GM18858 (cell line): ENCODE data around the gene FAM169A.
"Not testable (repeated sequence)": the region's sequence is repeated elsewhere in the genome, so short reads cannot be mapped to it uniquely, and the experiment has no call there.

ENCODE experiments used
- ATAC-seq: cut with Tn5 transposase; IDR thresholded peaks from one replicate; pipeline ENCODE4 v1.9.1; 2021; ENCODE audit not compliant: unreplicated experiment

FAM169A gene

GRCh38 chr5:74870299-74871067, 4.3 kb upstream of the FAM169A start:
- no peak for ATAC-seq

DNA sequence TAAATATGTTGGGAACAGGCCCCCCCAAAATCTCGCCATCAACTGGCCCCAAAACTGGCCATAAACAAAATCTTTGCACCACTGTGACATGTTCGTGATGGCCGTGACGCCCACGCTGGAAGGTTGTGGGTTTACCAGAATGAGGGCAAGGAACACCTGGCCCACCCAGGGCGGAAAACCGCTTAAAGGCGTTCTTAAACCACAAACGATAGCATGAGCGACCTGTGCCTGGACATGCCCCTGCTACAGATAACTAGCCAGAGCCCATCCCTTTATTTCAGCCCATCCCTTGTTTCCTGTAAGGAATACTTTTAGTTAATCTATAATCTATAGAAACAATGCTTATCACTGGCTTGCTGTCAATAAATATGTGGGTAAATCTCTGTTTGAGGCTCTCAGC, 3.2 kb upstream of the FAM169A start:
- not testable (repeated sequence) for ATAC-seq

GRCh38 chr5:74866596-74867162, 492 bp upstream of the FAM169A start:
- no peak for ATAC-seq

DNA sequence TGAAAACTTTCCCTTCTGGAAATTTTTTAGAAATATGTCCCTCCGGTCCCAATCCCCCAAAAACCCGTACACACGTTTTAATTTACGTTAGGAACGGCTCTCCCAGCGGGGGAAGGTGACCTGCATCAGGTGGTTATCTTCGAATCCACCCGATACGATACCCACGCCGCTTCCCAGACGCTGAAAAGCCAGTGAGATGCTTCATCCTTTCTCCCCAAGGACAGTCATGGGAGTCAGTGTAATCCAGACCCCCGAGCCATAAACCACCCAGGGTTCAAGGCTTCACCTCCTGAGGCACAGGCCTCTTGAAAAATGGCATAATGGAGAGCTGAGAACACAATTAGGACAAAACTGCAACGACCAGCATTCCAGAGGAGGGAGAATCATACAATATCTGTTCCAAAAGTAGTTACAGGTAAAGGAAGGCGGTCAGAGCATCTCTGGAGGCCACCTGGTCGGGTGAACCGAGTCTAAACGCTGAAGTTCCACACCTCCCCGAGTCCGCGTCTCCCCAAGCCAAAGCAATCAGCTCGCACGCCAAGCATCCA, 857 bp downstream of the FAM169A start:
- ATAC-seq = no peak

- no peak for ATAC-seq
These were observed 1.4 kb downstream of the FAM169A start for GRCh38 chr5:74864823-74865222.

DNA sequence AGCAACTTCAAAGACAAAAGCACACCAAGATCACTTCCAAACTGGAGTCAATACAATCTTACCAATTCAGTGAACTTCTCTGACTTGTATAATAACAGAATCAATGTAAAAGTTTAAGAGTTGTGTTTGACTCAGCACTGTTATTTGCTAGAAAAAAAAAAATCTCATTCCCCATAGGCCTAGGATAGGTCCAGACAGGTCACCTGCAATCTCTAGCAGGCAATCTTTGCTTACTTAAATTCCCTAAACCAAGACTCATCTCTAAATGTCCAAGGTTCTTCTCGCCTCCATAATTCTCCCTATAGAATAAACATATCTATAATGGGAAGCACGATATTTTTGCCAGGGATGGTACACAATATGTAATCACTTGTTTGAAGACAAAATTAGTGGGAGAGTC, 2.5 kb downstream of the FAM169A start:
- ATAC-seq = no peak

DNA sequence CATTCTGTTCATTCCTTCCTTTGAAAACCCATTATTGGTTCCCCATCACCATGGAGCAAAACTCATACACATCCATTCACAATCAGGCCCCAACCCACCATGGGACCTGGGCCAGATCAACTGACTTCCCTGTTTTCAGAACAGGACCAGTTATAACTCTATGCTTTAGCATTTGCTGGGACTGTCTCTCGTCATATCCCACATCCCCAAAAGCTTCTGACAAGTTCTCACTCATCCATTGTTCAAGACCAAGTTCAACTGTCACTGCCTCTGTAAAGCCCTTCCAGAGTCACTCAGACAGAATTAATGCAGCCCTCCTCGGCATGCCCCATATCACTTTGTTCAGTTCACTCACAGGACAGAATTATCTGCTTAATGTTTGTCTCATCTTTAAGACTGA, 4.0 kb downstream of the FAM169A start:
- ATAC-seq = no peak

DNA sequence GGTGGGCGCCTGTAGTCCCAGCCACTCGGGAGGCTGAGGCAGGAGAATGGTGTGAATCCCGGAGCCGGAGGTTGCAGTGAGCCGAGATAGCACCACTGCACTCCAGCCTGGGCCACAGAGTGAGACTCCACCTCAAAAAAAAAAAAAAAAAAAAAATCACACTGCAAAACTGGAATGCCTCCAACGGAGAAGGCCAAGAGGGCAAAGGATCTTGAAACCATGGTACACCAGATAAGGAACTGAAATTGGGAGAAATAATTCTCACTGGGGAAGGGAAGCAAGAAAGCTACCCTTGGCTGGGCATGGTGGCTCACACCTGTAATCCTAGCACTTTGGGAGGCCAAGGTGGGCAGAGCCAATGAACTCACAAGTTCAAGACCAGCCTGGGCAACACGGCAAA, 9.2 kb downstream of the FAM169A start:
- not testable (repeated sequence) for ATAC-seq

- no peak for ATAC-seq
These were observed 12.9 kb downstream of the FAM169A start for GRCh38 chr5:74853256-74853655.

- no peak for ATAC-seq
These were observed 14.4 kb downstream of the FAM169A start for GRCh38 chr5:74851684-74852353.

DNA sequence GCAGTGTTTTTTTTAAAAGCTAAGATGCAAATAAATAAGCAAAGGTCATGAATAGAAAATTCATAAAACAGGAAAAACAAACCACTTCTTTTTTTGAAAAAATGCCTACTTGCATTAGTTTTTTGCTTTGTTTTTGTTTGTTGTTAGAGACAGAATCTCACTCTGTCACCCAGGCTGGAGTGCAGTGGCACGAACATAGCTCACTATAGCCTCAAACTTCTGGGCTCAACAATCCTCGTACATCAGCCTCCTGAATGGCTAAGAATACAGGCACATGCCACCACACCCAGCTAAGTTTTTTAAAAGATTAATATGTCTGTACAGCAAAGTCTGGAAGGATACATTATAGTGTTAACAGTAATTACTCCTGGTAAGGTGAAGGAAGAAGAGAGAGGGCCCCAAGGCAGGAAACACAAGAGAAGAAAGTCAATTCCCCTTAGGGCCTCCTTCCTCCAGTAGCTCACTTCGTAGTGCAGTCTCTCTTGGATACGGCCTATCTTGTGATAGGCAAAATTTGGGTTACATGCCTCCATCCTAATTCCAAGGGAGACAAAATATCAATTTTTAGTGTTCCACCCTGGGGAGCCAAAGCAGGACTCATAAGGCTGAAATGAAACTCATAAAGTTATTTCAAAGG, 15.3 kb downstream of the FAM169A start:
- ATAC-seq = no peak

- no peak for ATAC-seq
These were observed 16.2 kb downstream of the FAM169A start for GRCh38 chr5:74850030-74850429.

DNA sequence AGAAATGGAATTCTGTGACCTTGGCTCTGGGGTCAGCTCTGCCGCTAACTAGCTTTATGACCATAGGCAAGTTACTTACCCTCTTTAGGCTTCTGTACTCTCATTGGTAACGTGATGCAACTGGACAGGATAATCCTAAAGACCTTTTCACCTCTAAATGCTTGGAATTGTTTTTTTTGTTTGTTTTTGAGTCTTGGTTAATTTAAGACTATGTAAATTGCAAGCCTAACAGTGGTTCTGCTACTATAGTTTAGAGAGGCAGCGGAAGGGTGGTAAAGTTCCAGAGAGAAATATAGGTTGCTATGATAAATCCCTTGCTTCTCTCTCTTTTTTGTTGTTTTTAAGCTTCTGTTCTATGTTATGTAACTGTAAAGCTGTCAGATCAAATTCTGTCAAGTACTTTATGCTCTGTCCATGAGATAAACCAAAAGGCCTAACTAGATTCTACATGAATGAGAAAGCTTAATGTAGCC, 17.6 kb downstream of the FAM169A start:
- no peak for ATAC-seq

- no peak for ATAC-seq
These were observed 27.0 kb downstream of the FAM169A start for GRCh38 chr5:74839229-74839628.

DNA sequence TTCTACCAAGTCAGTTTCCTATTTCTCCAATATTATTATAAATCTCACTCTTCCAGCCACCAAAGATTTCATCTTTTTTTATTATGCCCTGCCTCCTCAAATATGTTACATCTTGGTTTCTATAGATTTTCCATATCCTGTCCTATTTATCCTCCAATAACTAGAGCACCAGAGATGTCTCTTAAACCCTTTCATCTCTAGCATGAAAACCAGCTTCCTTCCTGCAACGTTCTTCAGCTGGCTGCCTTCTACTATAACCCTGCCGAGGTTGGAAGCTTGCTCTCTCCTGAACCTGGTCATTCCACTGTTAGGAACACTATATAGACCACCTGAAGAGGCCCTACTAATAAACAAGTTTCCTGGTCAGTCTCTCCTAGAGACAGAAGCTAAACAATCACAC, 27.9 kb downstream of the FAM169A start:
- ATAC-seq = no peak

DNA sequence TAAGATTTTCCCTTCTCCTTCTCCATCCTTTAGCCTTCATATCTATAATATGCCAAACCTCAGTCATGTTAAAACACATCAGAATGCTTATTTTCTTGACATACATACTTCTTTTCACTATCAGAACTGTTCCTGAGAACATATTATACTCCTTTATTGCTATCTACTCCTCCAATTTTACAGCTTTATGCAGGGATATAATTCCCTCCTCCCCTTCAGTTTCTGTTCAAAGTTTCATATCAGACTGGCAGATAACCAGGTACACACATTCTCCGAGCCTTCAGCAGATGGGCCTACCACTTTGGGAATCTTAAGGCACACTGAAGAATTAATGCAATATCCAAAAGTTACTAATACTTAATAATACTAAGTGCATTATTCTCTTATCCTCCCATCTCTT, 29.1 kb downstream of the FAM169A start:
- ATAC-seq = no peak

DNA sequence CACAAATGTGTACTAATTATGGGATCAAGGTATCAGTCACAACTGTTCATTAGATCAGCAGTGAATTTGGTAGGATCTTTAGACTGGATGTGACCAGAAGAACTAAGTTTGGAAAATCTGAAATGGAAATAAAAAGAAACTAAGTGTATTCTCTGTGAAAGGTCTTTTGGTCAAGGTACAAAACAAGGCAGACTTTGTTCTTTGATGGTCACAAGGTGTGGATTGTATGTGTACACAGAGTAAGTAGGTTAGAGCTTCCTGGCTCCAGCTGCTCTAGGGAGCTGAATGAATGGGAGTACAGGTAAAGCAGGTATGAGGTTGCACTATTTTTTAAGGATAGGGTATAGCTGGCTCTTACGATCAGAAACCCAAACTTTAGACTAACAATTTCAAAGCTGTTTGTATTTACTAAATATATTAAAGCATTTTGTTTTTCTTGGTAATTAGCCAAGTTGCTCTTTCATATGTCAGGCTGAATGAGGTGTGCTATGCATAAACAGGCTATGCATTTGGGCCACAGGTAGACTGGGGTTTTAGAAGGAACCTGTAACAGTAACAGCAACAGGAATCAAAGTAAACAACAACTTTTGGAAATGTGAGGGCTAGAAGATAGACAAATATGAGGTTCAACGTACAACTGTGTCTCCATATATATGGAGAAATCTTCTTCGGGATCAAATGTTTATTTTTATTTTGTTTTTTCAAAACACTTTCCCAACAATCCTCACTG, 32.5 kb downstream of the FAM169A start:
- no peak for ATAC-seq

DNA sequence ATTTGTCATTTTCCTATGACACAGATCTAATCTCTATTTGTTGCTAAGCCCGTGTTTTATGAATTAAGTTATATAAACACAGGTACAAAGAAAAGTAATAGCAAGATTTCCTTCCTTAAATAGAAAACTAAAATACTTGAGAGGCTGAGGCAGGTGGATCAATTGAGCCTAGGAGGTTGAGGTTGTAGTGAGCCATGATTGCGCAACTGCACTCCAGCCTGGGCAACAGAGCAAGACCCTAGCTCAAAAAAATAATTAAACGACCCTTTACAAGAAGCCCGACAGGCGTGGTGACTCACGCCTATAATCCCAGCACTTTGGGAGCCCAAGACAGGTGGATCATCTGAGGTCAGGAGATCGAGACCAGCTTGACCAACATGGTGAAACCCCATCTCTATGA, 36.8 kb downstream of the FAM169A start:
- ATAC-seq = no peak

DNA sequence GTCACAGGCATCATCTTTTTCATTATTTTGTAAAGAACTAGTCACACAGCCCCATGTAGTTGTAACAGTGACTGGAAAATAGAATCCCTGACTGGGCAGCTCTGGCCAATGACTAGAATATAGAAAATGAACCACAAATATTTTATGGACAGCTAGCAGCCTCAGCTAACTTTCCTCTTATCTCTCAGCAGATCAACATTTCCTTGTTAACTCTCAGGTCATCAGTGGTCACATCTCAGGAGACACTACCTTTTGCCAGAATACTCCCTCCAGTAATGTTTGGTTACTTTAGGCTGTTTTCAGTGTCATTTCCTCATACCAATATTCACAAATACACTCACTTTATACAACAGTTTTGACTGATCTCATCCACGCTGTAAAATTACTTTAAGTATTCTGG, 43.9 kb downstream of the FAM169A start:
- no peak for ATAC-seq

GRCh38 chr5:74816875-74817274, 49.3 kb downstream of the FAM169A start:
- no peak for ATAC-seq

DNA sequence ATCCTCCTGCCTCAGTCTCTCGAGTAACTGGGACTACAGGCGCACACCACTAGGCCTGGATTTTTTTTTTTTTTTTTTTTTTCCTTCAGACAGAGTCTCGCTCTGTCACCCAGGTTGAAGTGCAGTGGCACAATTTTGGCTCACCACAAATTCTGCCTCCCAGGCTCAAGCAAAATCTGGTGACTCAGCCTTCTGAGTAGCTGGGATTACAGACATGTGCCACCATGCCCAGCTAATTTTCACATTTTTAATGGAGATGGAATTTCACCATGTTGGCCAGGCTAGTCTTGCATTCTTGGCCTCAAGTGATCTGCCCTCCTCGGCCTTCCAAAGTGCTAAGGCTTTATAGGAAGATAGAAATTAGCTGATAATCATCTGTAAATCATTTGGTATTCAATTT, 55.3 kb downstream of the FAM169A start:
- ATAC-seq = no peak
